Breast epithelium (tissue), 4 donors: ENCODE data around the gene RCAN1. TPM values are rescaled to one million over a fixed set of nuclear protein-coding genes. Genes with fewer than 3 reads are reported as not detected.
A peak's percentile ranks its signal among the peaks of the same experiment; 100 is the strongest.

ENCODE experiments used
- DNase-seq, 2 donors: peaks; one replicate each; pipeline ENCODE4 v3.0.0-alpha.2; 2019; ENCODE audit warnings: low spot score in 2 of 2
- H3K27ac ChIP-seq, 2 donors: fragments of 200-600 bp; sonication (generic) in 1 of 2; one replicate each; pipeline ENCODE4 v1.5.1; 2016 to 2019; ENCODE audit warnings: mild to moderate bottlenecking in 1 of 2
- H3K27me3 ChIP-seq, 2 donors: fragments of 200-600 bp; sonication (generic) in 1 of 2; one replicate each; pipeline versions ENCODE4 v1.5.1 to v1.6.0; 2017 to 2019; ENCODE audit warnings: control low read depth in 1 of 2, mild to moderate bottlenecking in 1 of 2
- H3K36me3 ChIP-seq: fragments of 200-600 bp; one replicate; pipeline ENCODE4 v1.5.1; 2019
- H3K4me1 ChIP-seq, 2 donors: fragments of 200-600 bp; sonication (generic); one replicate each; pipeline ENCODE4 v1.5.1; 2016 to 2019; ENCODE audit warnings: control low read depth in 1 of 2
- H3K4me3 ChIP-seq, 3 donors: fragments of 200-600 bp; sonication (generic); 1 replicate in 2 of 3; 2 replicates in 1 of 3; pipeline ENCODE4 v1.5.1; 2016 to 2019; ENCODE audit warnings: mild to moderate bottlenecking in 3 of 3, moderate library complexity in 2 of 3
- H3K9me3 ChIP-seq, 2 donors: fragments of 200-600 bp; sonication (generic) in 1 of 2; one replicate each; pipeline ENCODE4 v1.5.1; 2016 to 2019; ENCODE audit warnings: control low read depth in 1 of 2
- CTCF ChIP-seq, 3 donors: fragments of 450-650 bp; IDR thresholded peaks; one replicate each; pipeline ENCODE4 v1.5.1; 2016 to 2017; ENCODE audit warnings: antibody characterized with exemption in 3 of 3, mild to moderate bottlenecking in 3 of 3, moderate library complexity in 3 of 3
- POLR2A ChIP-seq: fragments of 450-650 bp; IDR thresholded peaks from one replicate; pipeline ENCODE4 v1.6.1; 2016; ENCODE audit warnings: antibody characterized with exemption, mild to moderate bottlenecking, moderate library complexity
- POLR2AphosphoS5 ChIP-seq, 3 donors: sonication (generic); formaldehyde crosslinking; IDR thresholded peaks; one replicate each; pipeline ENCODE4 v1.6.1; 2017; ENCODE audit warnings: antibody characterized with exemption in 3 of 3
- intact Hi-C: fragments of 100-400 bp; cut with DNase I; formaldehyde crosslinking; loops from one replicate; pipeline ENCODE4 v1.15.1; 2023; ENCODE audit warnings: low total_unique reads
- total RNA-seq, 3 donors: library from RNA; depleted of rRNA; stranded (reverse); fragments of >200 nt; gene quantifications; one replicate each; pipeline ENCODE4 v1.1.0, GENCODE V29; 2016

Gene RCAN1
- total RNA-seq, 3 donors from 2014 or later, result 30.1 to 73.0 (median 47.9) TPM

- Histone ChIP-seq H3K36me3 (no peaks in the 10 kb centered on the region), H3K4me1 (peaks cover 0 to 5% of the 10 kb centered on the region in 2 donors), H3K9me3 (no peaks in the 10 kb centered on the region), H3K27ac (peak overlapping the region; percentile 87 to 91), H3K4me3 (peak overlapping the region; percentile 41 to 63 (median 48)), H3K27me3 (no peaks in the 10 kb centered on the region)
- DNase-seq, result no peak
- no peak for TF ChIP-seq CTCF (IDR thresholded peaks at IDR 0.05)
- TF ChIP-seq POLR2AphosphoS5 (IDR thresholded peaks at IDR 0.05), result no peak
- TF ChIP-seq POLR2A, result no peak
- intact Hi-C loops, result no loop called here
These were observed 88.7 kb downstream of the RCAN1 start for GRCh38 chr21:34526241-34526617.

GRCh38 chr21:34524646-34525601 lies 90.0 kb downstream of the RCAN1 start:
- H3K27me3 ChIP-seq, result no peaks in the 10 kb centered on the region
- DNase-seq, result no peak
- no peaks in the 10 kb centered on the region for H3K9me3 ChIP-seq
- H3K4me1 ChIP-seq, result peaks cover 0 to 5% of the 10 kb centered on the region in 2 donors
- H3K27ac ChIP-seq, result peak overlapping the region; percentile 87 to 91
- H3K4me3 ChIP-seq, result peak overlapping the region; percentile 41 to 63 (median 48)
- intact Hi-C loops, result no loop called here
- H3K36me3 ChIP-seq, result no peaks in the 10 kb centered on the region
- TF ChIP-seq POLR2AphosphoS5 (IDR thresholded peaks at IDR 0.05) (no peak), CTCF (IDR thresholded peaks at IDR 0.05) (no peak), POLR2A (no peak)

- Histone ChIP-seq H3K4me1 (peaks cover 0 to 5% of the 10 kb centered on the region in 2 donors), H3K4me3 (peak overlapping the region in 1 of 3 donors; percentile 4), H3K36me3 (no peaks in the 10 kb centered on the region), H3K27ac (peak overlapping the region; percentile 70 to 91), H3K27me3 (no peaks in the 10 kb centered on the region), H3K9me3 (no peaks in the 10 kb centered on the region)
- intact Hi-C loops, result no loop called here
- DNase-seq, result no peak
- no peak for TF ChIP-seq CTCF (IDR thresholded peaks at IDR 0.05)
- TF ChIP-seq POLR2AphosphoS5 (IDR thresholded peaks at IDR 0.05), result no peak
These were observed 91.8 kb downstream of the RCAN1 start for GRCh38 chr21:34523019-34523555.

- intact Hi-C loops, result no loop called here
- Histone ChIP-seq H3K4me3 (peak overlapping the region in 1 of 3 donors; percentile 4), H3K27ac (peak overlapping the region; percentile 70 to 91), H3K9me3 (no peaks in the 10 kb centered on the region), H3K27me3 (no peaks in the 10 kb centered on the region), H3K36me3 (no peaks in the 10 kb centered on the region), H3K4me1 (peaks cover 0 to 5% of the 10 kb centered on the region in 2 donors)
- TF ChIP-seq POLR2A (no peak), CTCF (IDR thresholded peaks at IDR 0.05) (no peak), POLR2AphosphoS5 (IDR thresholded peaks at IDR 0.05) (no peak)
- DNase-seq, result no peak
These were observed 92.6 kb downstream of the RCAN1 start for GRCh38 chr21:34522284-34522683.

GRCh38 chr21:34521561-34521960 lies 93.4 kb downstream of the RCAN1 start:
- no peaks in the 10 kb centered on the region for H3K27me3 ChIP-seq
- no peak for DNase-seq
- TF ChIP-seq POLR2AphosphoS5 (IDR thresholded peaks at IDR 0.05) (no peak), CTCF (IDR thresholded peaks at IDR 0.05) (no peak), POLR2A (no peak)
- no peaks in the 10 kb centered on the region for H3K36me3 ChIP-seq
- H3K4me3 ChIP-seq, result no peak overlapping the region
- intact Hi-C loops, result no loop called here
- H3K27ac ChIP-seq, result peak overlapping the region; percentile 71 to 91
- peaks cover 0 to 5% of the 10 kb centered on the region in 2 donors for H3K4me1 ChIP-seq
- no peaks in the 10 kb centered on the region for H3K9me3 ChIP-seq
